ENCODE measurements around the gene GPR152.

GPR152 gene

GRCh38 chr11:67440229-67441097 lies 12.1 kb downstream of the GPR152 start:
- no peak for DNase-seq (ENCODE audit: low read depth in 2 of 2)

GRCh38 chr11:67439321-67440228 lies 13.0 kb downstream of the GPR152 start:
- DNase-seq (ENCODE audit: low read depth in 2 of 2), result no peak

GRCh38 chr11:67438158-67438902 lies 14.2 kb downstream of the GPR152 start:
- DNase-seq (ENCODE audit: low read depth in 2 of 2), result no peak

GRCh38 chr11:67437809-67438157 lies 14.7 kb downstream of the GPR152 start:
- no peak for DNase-seq (ENCODE audit: low read depth in 2 of 2)

- peak; percentile 51 to 57 for DNase-seq (ENCODE audit: low read depth in 2 of 2)
These were observed 15.3 kb downstream of the GPR152 start, which contains the start of gene PTPRCAP for GRCh38 chr11:67437082-67437808. Gene PTPRCAP, minus strand, starts transcription at chr11:67437682. Its CDS starts 63 bp downstream, at chr11:67437619.

- DNase-seq (ENCODE audit: low read depth in 2 of 2), result no peak
These were observed 16.0 kb downstream of the GPR152 start for GRCh38 chr11:67436459-67437081.

- DNase-seq (ENCODE audit: low read depth in 2 of 2), result no peak
These were observed 16.6 kb downstream of the GPR152 start for GRCh38 chr11:67435727-67436458.

GRCh38 chr11:67435031-67435726 lies 17.4 kb downstream of the GPR152 start:
- DNase-seq (ENCODE audit: low read depth in 2 of 2), result no peak

GRCh38 chr11:67434395-67434881 lies 18.1 kb downstream of the GPR152 start:
- DNase-seq (ENCODE audit: low read depth in 2 of 2), result no peak

- no peak for DNase-seq (ENCODE audit: low read depth in 2 of 2)
These were observed 18.8 kb downstream of the GPR152 start for GRCh38 chr11:67433536-67434394.

- no peak for DNase-seq (ENCODE audit: low read depth in 2 of 2)
These were observed 19.7 kb downstream of the GPR152 start for GRCh38 chr11:67432655-67433349.

GRCh38 chr11:67431346-67432249 lies 20.9 kb downstream of the GPR152 start:
- DNase-seq (ENCODE audit: low read depth in 2 of 2), result no peak

- DNase-seq (ENCODE audit: low read depth in 2 of 2), result no peak
These were observed 22.8 kb downstream of the GPR152 start for GRCh38 chr11:67429722-67430121.

GRCh38 chr11:67429038-67429668 lies 23.4 kb downstream of the GPR152 start:
- DNase-seq (ENCODE audit: low read depth in 2 of 2), result no peak

GRCh38 chr11:67428052-67429001 lies 24.2 kb downstream of the GPR152 start, which contains the start of gene RPS6KB2:
Gene RPS6KB2, plus strand, starts transcription at chr11:67428494. Its CDS starts 52 bp downstream, at chr11:67428546.
- peak; percentile 97 to 100 for DNase-seq (ENCODE audit: low read depth in 2 of 2)

Data from activated CD8-positive, alpha-beta memory T cell treated with anti-CD3 and anti-CD28 coated beads for 4 hours (primary cell).